Neuronal stem cell (in vitro differentiated cells): ENCODE results near the gene BCAS3.
A peak's percentile ranks its signal among the peaks of the same experiment; 100 is the strongest.

ENCODE experiments used
- DNase-seq: peaks from one replicate; pipeline ENCODE4 v3.0.0-alpha.2; 2013; ENCODE audit warnings: low spot score
- H2AFZ ChIP-seq: one replicate; pipeline ENCODE4 v1.6.1; 2013; ENCODE audit warnings: mild to moderate bottlenecking, low read length, inconsistent platforms
- H2AK5ac ChIP-seq: 2 replicates; pipeline ENCODE4 v1.6.1; 2013; ENCODE audit warnings: low read depth, mild to moderate bottlenecking, inconsistent platforms, low read length, moderate library complexity, mixed read lengths
- H2BK120ac ChIP-seq: 2 replicates; pipeline ENCODE4 v1.6.1; 2013; ENCODE audit warnings: low read depth, mild to moderate bottlenecking, inconsistent platforms, low read length, moderate library complexity, mixed read lengths
- H2BK12ac ChIP-seq: one replicate; pipeline ENCODE4 v1.6.1; 2013; ENCODE audit warnings: low read length, inconsistent platforms
- H2BK15ac ChIP-seq: 2 replicates; pipeline ENCODE4 v1.6.1; 2013; ENCODE audit warnings: mild to moderate bottlenecking, low read length, inconsistent platforms, mixed read lengths
- H2BK5ac ChIP-seq: one replicate; pipeline ENCODE4 v1.6.1; 2013; ENCODE audit warnings: inconsistent platforms, mild to moderate bottlenecking, low read length, moderate library complexity
- H3K14ac ChIP-seq: one replicate; pipeline ENCODE4 v1.6.1; 2013; ENCODE audit warnings: low read length, inconsistent platforms
- H3K18ac ChIP-seq: 2 replicates; pipeline ENCODE4 v1.6.1; 2013; ENCODE audit warnings: low read length, inconsistent platforms
- H3K23ac ChIP-seq: 2 replicates; pipeline ENCODE4 v1.6.1; 2013; ENCODE audit warnings: low read depth, mild to moderate bottlenecking, mixed read lengths, low read length, inconsistent platforms; ENCODE audit not compliant: poor library complexity
- H3K27ac ChIP-seq: replicated peaks from 3 replicates; pipeline ENCODE4 v1.5.1; 2013; ENCODE audit warnings: low read length, inconsistent platforms
- H3K27me3 ChIP-seq, 3 experiments: 2 replicates each; pipeline ENCODE4 v1.6.1; 2013; ENCODE audit warnings: low read length in 3 of 3, mild to moderate bottlenecking in 2 of 3, inconsistent platforms in 1 of 3, low read depth in 1 of 3, mixed read lengths in 1 of 3, moderate library complexity in 1 of 3; ENCODE audit not compliant: control insufficient read depth in 3 of 3, insufficient read depth in 3 of 3
- H3K36me3 ChIP-seq, 2 donors: replicated peaks in 1 of 2; 2 replicates each; pipeline ENCODE4 v1.6.1; 2013; ENCODE audit warnings: low read length in 2 of 2; ENCODE audit not compliant: control insufficient read depth in 2 of 2, insufficient read depth in 2 of 2
- H3K4ac ChIP-seq: 2 replicates; pipeline ENCODE4 v1.6.1; 2013; ENCODE audit warnings: inconsistent platforms, mild to moderate bottlenecking, low read length, moderate library complexity
- H3K4me1 ChIP-seq, 2 donors: 1 replicate in 1 of 2; 2 replicates in 1 of 2; pipeline ENCODE4 v1.6.1; 2013; ENCODE audit warnings: low read length in 2 of 2, low read depth in 1 of 2; ENCODE audit not compliant: control insufficient read depth in 2 of 2, insufficient read depth in 1 of 2
- H3K4me2 ChIP-seq: one replicate; pipeline ENCODE4 v1.6.1; 2013; ENCODE audit warnings: mild to moderate bottlenecking, low read length, inconsistent platforms; ENCODE audit not compliant: insufficient read depth, poor library complexity, severe bottlenecking
- H3K4me3 ChIP-seq, 2 donors: 2 replicates each; pipeline ENCODE4 v1.5.1; 2013; ENCODE audit warnings: low read length in 2 of 2, mild to moderate bottlenecking in 2 of 2, inconsistent platforms in 1 of 2, moderate library complexity in 1 of 2
- H3K79me1 ChIP-seq: one replicate; pipeline ENCODE4 v1.6.1; 2013; ENCODE audit warnings: low read depth, mild to moderate bottlenecking, inconsistent platforms, low read length, moderate library complexity
- H3K9ac ChIP-seq: one replicate; pipeline ENCODE4 v1.6.1; 2013; ENCODE audit warnings: mild to moderate bottlenecking, low read depth, low read length, inconsistent platforms; ENCODE audit not compliant: poor library complexity
- H3K9me3 ChIP-seq, 2 donors: replicated peaks in 1 of 2; 2 replicates each; pipeline versions ENCODE3 to v1.6.1; 2013; ENCODE audit warnings: low read length in 2 of 2, mild to moderate bottlenecking in 2 of 2, inconsistent platforms in 1 of 2, low read depth in 1 of 2, mixed read lengths in 1 of 2, moderate library complexity in 1 of 2; ENCODE audit not compliant: control insufficient read depth in 2 of 2, insufficient read depth in 1 of 2
- H4K8ac ChIP-seq: one replicate; pipeline ENCODE4 v1.6.1; 2013; ENCODE audit warnings: low read depth, mild to moderate bottlenecking, inconsistent platforms, low read length, moderate library complexity
- H4K91ac ChIP-seq: one replicate; pipeline ENCODE4 v1.6.1; 2013; ENCODE audit warnings: low read length, low read depth, mild to moderate bottlenecking, inconsistent platforms; ENCODE audit not compliant: poor library complexity
- WGBS, 2 donors: extraction: QIAGEN DNeasy Blood & Tissue Kit; methylation state at CpG; one replicate each; pipeline ENCODE4 v1.1.7; 2013; ENCODE audit warnings: missing lambda C conversion rate in 2 of 2, mixed read lengths in 1 of 2; ENCODE audit not compliant: insufficient read length in 2 of 2, insufficient replicate concordance in 1 of 2; ENCODE audit errors: extremely low coverage in 2 of 2; 5-methylcytosine and 5-hydroxymethylcytosine counted together

The BCAS3 gene

DNA sequence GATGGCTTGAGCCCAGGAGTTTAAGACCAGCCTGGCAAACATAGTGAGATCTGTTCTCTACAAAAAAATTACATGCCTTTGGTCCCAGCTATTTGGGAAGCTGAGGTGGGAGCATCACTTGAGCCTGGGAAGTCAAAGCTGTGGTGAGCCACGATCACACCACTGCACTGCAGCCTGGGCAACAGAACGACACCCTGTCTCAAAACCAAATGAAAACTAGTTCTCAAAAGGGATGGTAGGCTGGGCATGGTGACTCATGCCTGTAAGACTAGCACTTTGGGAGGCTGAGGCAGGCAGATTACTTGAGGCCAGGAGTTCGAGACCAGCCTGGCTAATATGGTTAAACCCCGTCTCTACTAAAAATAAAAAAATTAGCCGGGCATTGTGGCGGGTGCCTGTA, 46.5 kb upstream of the BCAS3 start:
- no peaks in the 10 kb centered on the region for H3K4me1 ChIP-seq
- H3K4me2 ChIP-seq = no peak overlapping the region
- H3K79me1 ChIP-seq = peaks cover 5% of the 10 kb centered on the region
- no peak overlapping the region for H2BK120ac ChIP-seq
- no CpG with 5 or more reads among the region's 6 CpGs for WGBS, 2 donors
- no peak overlapping the region for H4K91ac ChIP-seq
- H3K9me3 ChIP-seq = no peaks in the 10 kb centered on the region
- no peak for DNase-seq
- H2BK15ac ChIP-seq = no peak overlapping the region
- no peak overlapping the region for H4K8ac ChIP-seq
- no peak overlapping the region for H3K27ac ChIP-seq
- no peak overlapping the region for H3K14ac ChIP-seq
- no peak overlapping the region for H2BK5ac ChIP-seq
- H3K36me3 ChIP-seq = peaks cover 14 to 93% of the 10 kb centered on the region in 2 donors
- H3K23ac ChIP-seq = no peak overlapping the region
- H3K27me3 ChIP-seq = no peaks in the 10 kb centered on the region
- H3K18ac ChIP-seq = no peak overlapping the region
- H2BK12ac ChIP-seq = no peak overlapping the region
- H3K9ac ChIP-seq = no peak overlapping the region
- no peak overlapping the region for H2AK5ac ChIP-seq
- no peak overlapping the region for H3K4me3 ChIP-seq
- no peak overlapping the region for H3K4ac ChIP-seq
- no peak overlapping the region for H2AFZ ChIP-seq

- no peak overlapping the region for H3K4me2 ChIP-seq
- H2AFZ ChIP-seq = no peak overlapping the region
- no peak overlapping the region for H3K18ac ChIP-seq
- no peak overlapping the region for H2BK12ac ChIP-seq
- no peak overlapping the region for H2BK120ac ChIP-seq
- WGBS, 2 donors = no CpG with 5 or more reads among the region's 2 CpGs
- no peak overlapping the region for H2AK5ac ChIP-seq
- no peaks in the 10 kb centered on the region for H3K9me3 ChIP-seq
- peaks cover 6% of the 10 kb centered on the region for H3K79me1 ChIP-seq
- no peak overlapping the region for H2BK5ac ChIP-seq
- H3K27ac ChIP-seq = no peak overlapping the region
- peaks cover 12 to 86% of the 10 kb centered on the region in 2 donors for H3K36me3 ChIP-seq
- no peak overlapping the region for H4K91ac ChIP-seq
- H3K23ac ChIP-seq = no peak overlapping the region
- H3K27me3 ChIP-seq = no peaks in the 10 kb centered on the region
- no peak overlapping the region for H3K4ac ChIP-seq
- no peak overlapping the region for H2BK15ac ChIP-seq
- H3K9ac ChIP-seq = no peak overlapping the region
- no peak overlapping the region for H4K8ac ChIP-seq
- no peak for DNase-seq
- H3K4me3 ChIP-seq = no peak overlapping the region
- no peaks in the 10 kb centered on the region for H3K4me1 ChIP-seq
- H3K14ac ChIP-seq = no peak overlapping the region
These were observed 40.0 kb upstream of the BCAS3 start for GRCh38 chr17:60637683-60638082.

DNA sequence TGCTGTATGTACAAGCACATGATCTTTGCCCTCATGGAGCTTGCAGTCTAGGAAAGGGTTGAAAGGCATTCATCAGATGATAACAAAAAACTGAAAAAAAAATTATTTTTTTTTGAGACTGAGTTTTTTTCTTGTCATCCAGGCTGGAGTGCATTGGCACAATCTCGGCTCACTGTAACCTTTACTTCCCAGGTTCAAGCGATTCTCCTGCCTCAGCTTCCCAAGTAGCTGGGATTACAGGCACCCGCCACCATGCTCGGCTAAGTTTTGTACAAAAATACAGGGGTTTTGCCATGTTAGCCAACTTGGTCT, 38.7 kb upstream of the BCAS3 start:
- H4K8ac ChIP-seq = no peak overlapping the region
- H3K18ac ChIP-seq = no peak overlapping the region
- WGBS, 2 donors = no CpG with 5 or more reads among the region's 4 CpGs
- no peaks in the 10 kb centered on the region for H3K4me1 ChIP-seq
- H4K91ac ChIP-seq = no peak overlapping the region
- no peaks in the 10 kb centered on the region for H3K27me3 ChIP-seq
- H2AFZ ChIP-seq = no peak overlapping the region
- no peak overlapping the region for H3K4ac ChIP-seq
- H2AK5ac ChIP-seq = no peak overlapping the region
- no peak overlapping the region for H3K14ac ChIP-seq
- H3K9me3 ChIP-seq = no peaks in the 10 kb centered on the region
- H2BK5ac ChIP-seq = no peak overlapping the region
- no peak overlapping the region for H2BK15ac ChIP-seq
- no peak overlapping the region for H3K23ac ChIP-seq
- no peak for DNase-seq
- peaks cover 13 to 85% of the 10 kb centered on the region in 2 donors for H3K36me3 ChIP-seq
- H3K4me3 ChIP-seq = no peak overlapping the region
- H2BK120ac ChIP-seq = no peak overlapping the region
- no peak overlapping the region for H3K4me2 ChIP-seq
- H3K27ac ChIP-seq = no peak overlapping the region
- no peak overlapping the region for H3K9ac ChIP-seq
- no peak overlapping the region for H2BK12ac ChIP-seq
- peaks cover 3% of the 10 kb centered on the region for H3K79me1 ChIP-seq

DNA sequence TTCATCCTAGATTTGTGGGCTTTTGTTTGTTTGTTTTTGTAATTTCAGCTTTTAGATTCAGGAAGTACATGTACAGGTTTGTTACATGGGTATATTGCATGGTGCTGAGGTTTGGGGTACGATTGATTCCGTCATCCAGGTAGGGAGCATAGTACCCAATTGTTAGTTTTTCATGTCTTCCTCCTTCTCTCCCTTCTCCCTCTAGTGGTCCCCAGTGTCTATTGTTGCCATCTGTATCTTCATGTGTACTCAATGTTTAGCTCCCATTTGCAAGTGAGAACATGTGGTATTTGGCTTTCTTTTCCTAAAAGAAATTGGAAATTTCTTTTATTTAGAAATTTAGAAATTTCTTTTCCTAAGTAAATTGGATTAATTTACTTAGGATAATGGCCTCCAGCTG, 37.1 kb upstream of the BCAS3 start:
- Histone ChIP-seq H3K23ac (no peak overlapping the region), H4K8ac (no peak overlapping the region), H3K18ac (no peak overlapping the region), H3K9me3 (no peaks in the 10 kb centered on the region), H3K27me3 (no peaks in the 10 kb centered on the region), H2BK15ac (no peak overlapping the region), H3K36me3 (peaks cover 7 to 84% of the 10 kb centered on the region in 2 donors), H2AFZ (no peak overlapping the region), H3K9ac (no peak overlapping the region), H2BK120ac (no peak overlapping the region), H2BK5ac (no peak overlapping the region), H2AK5ac (no peak overlapping the region), H3K14ac (no peak overlapping the region), H3K4me3 (no peak overlapping the region), H3K27ac (no peak overlapping the region), H3K4me1 (no peaks in the 10 kb centered on the region), H3K4ac (no peak overlapping the region), H2BK12ac (no peak overlapping the region), H4K91ac (no peak overlapping the region), H3K4me2 (no peak overlapping the region), H3K79me1 (peaks cover 3% of the 10 kb centered on the region)
- WGBS, 2 donors = no CpG with 5 or more reads among the region's 2 CpGs
- DNase-seq = peak; percentile 4
